Breast epithelium (tissue), 3 donors: ENCODE results near the gene ATG16L1.

Experiments used
- POLR2AphosphoS5 ChIP-seq, 3 donors: sonication (generic); formaldehyde crosslinking; IDR thresholded peaks; one replicate each; pipeline ENCODE4 v1.6.1; 2017; ENCODE audit warnings: antibody characterized with exemption in 3 of 3
- TF ChIP-seq, protein P1 (sequence below), 3 donors: fragments of 450-650 bp; IDR thresholded peaks; one replicate each; pipeline ENCODE4 v1.5.1; 2016 to 2017; ENCODE audit warnings: antibody characterized with exemption in 3 of 3, mild to moderate bottlenecking in 3 of 3, moderate library complexity in 3 of 3

DNA sequence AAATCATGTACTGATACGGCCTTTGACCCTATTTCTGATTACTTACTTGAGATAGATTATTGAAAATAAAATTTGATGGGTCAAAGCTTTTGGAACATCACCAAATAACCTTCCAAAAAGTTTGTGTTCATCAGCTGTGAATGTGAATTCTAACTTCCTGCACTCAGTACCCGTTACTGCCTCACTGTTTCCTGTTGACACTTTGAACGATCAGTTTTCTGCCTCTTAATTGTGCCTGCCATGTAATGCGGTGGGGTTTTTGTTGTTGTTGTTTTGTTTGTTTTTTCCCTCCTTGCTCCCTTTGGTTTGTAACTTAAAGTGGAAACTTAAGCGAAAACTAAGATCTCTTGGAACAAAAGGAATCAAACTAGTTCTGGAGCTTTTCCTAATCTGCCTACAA, 18.9 kb downstream of the ATG16L1 start:
- TF ChIP-seq, protein P1, sequence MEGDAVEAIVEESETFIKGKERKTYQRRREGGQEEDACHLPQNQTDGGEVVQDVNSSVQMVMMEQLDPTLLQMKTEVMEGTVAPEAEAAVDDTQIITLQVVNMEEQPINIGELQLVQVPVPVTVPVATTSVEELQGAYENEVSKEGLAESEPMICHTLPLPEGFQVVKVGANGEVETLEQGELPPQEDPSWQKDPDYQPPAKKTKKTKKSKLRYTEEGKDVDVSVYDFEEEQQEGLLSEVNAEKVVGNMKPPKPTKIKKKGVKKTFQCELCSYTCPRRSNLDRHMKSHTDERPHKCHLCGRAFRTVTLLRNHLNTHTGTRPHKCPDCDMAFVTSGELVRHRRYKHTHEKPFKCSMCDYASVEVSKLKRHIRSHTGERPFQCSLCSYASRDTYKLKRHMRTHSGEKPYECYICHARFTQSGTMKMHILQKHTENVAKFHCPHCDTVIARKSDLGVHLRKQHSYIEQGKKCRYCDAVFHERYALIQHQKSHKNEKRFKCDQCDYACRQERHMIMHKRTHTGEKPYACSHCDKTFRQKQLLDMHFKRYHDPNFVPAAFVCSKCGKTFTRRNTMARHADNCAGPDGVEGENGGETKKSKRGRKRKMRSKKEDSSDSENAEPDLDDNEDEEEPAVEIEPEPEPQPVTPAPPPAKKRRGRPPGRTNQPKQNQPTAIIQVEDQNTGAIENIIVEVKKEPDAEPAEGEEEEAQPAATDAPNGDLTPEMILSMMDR (IDR thresholded peaks at IDR 0.05) = no peak
- TF ChIP-seq POLR2AphosphoS5 (IDR thresholded peaks at IDR 0.05) = no peak
